Caco-2 (cell line): ENCODE measurements around the gene CECR2. TPM values are rescaled to one million over a fixed set of nuclear protein-coding genes. Genes with fewer than 3 reads are reported as not detected.

Source experiments
- BruUV-seq: library from RNA; stranded (reverse); fragments of 400-500 nt; replicated peaks from 2 replicates; lab custom pipeline; 2021; lab: Mats Ljungman, UMichigan
- CTCF ChIA-PET: fragments of 300-600 bp; sonication (Branson Sonifier 250); formaldehyde crosslinking; loops from one replicate; lab custom pipeline; 2022; ENCODE audit warnings: antibody characterized with exemption; lab: Charles Lee
- POLR2A ChIA-PET: fragments of 300-600 bp; sonication (Branson Sonifier 250); formaldehyde crosslinking; loops from one replicate; lab custom pipeline; 2022; ENCODE audit warnings: antibody characterized with exemption; lab: Charles Lee
- DNase-seq, 2 experiments: peaks; one replicate each; pipeline versions ENCODE4 v3.0.0 to v3.0.0-alpha.2; 2020 to 2022
- H3K27me3 ChIP-seq: replicated peaks from 2 replicates; pipeline ENCODE4 v1.6.0; 2011; ENCODE audit warnings: low read length; ENCODE audit not compliant: control insufficient read depth, insufficient read depth
- H3K36me3 ChIP-seq: 2 replicates; pipeline ENCODE4 v1.5.1; 2011; ENCODE audit warnings: low read length; ENCODE audit not compliant: control insufficient read depth, insufficient read depth
- H3K4me1 ChIP-seq: fragments of 250-450 bp; sonication (Bioruptor Pico); 2 replicates; pipeline ENCODE4 v1.5.1; 2020; ENCODE audit warnings: mild to moderate bottlenecking
- H3K4me3 ChIP-seq: 2 replicates; pipeline ENCODE4 v1.5.1; 2011; ENCODE audit warnings: low read depth, mild to moderate bottlenecking, control low read depth, low read length
- H3K9me3 ChIP-seq: fragments of 250-450 bp; sonication (Bioruptor Pico); 2 replicates; pipeline ENCODE4 v1.5.1; 2020; ENCODE audit warnings: mild to moderate bottlenecking, moderate library complexity
- H3K27ac Mint-ChIP-seq: one replicate; pipeline ENCODE4 v1.8.0; 2022; ENCODE audit warnings: mixed read lengths; ENCODE audit not compliant: unreplicated experiment
- H3K27me3 Mint-ChIP-seq: one replicate; pipeline ENCODE4 v1.8.0; 2022; ENCODE audit warnings: mixed read lengths; ENCODE audit not compliant: insufficient read depth, unreplicated experiment
- H3K36me3 Mint-ChIP-seq: one replicate; pipeline ENCODE4 v1.8.0; 2022; ENCODE audit warnings: mild to moderate bottlenecking, mixed read lengths; ENCODE audit not compliant: insufficient read depth, unreplicated experiment
- H3K4me1 Mint-ChIP-seq: one replicate; pipeline ENCODE4 v1.8.0; 2022; ENCODE audit warnings: low read depth, mixed read lengths; ENCODE audit not compliant: unreplicated experiment
- H3K4me3 Mint-ChIP-seq: one replicate; pipeline ENCODE4 v1.8.0; 2022; ENCODE audit warnings: mild to moderate bottlenecking, moderate library complexity, mixed read lengths; ENCODE audit not compliant: unreplicated experiment
- H3K9me3 Mint-ChIP-seq: one replicate; pipeline ENCODE4 v1.8.0; 2022; ENCODE audit warnings: mixed read lengths; ENCODE audit not compliant: unreplicated experiment
- CTCF ChIP-seq, 2 experiments: fragments of 200-600 bp in 1 of 2; IDR thresholded peaks; 1 replicate in 1 of 2; 2 replicates in 1 of 2; pipeline versions ENCODE4 v1.5.1 to v1.8.0; 2011 to 2022; ENCODE audit warnings: antibody characterized with exemption in 1 of 2, control low read depth in 1 of 2, inconsistent platforms in 1 of 2, low read depth in 1 of 2, low read length in 1 of 2, mild to moderate bottlenecking in 1 of 2, moderate library complexity in 1 of 2; ENCODE audit not compliant: insufficient read depth in 1 of 2, severe bottlenecking in 1 of 2, unreplicated experiment in 1 of 2
- intact Hi-C: fragments of 100-400 bp; cut with micrococcal nuclease; formaldehyde crosslinking; loops from one replicate; pipeline ENCODE4 v1.10.0; 2022; ENCODE audit not compliant: unreplicated experiment
- total RNA-seq: library from RNA; stranded (reverse); gene quantifications from 2 replicates; pipeline ENCODE4 v1.2.3, GENCODE V29; 2022

The CECR2 gene
- total RNA-seq, 1 experiment from 2014 or later = 1.1 TPM

GRCh38 chr22:17388235-17388634 is 19.0 kb downstream of the CECR2 start:
- Histone ChIP-seq H3K4me3 (no peak overlapping the region), H3K9me3 (peaks cover 5% of the 10 kb centered on the region; the same call in 1 of the 2 replicates), H3K4me1 (no peaks in the 10 kb centered on the region), H3K27me3 (no peaks in the 10 kb centered on the region), H3K36me3 (no peaks in the 10 kb centered on the region)
- intact Hi-C loops = no loop called here
- Mint-ChIP-seq H3K4me3 (no peak overlapping the region), H3K27me3 (no peaks in the 10 kb centered on the region), H3K9me3 (no peaks in the 10 kb centered on the region), H3K4me1 (no peaks in the 10 kb centered on the region), H3K36me3 (no peaks in the 10 kb centered on the region), H3K27ac (no peak overlapping the region)
- ChIA-PET CTCF (no interaction called here), POLR2A (no interaction called here)
- no TSS peak for BruUV-seq
- DNase-seq = no peak
- TF ChIP-seq CTCF (IDR thresholded peaks at IDR 0.05; ENCODE audit: insufficient read depth in 1 of 2, low read depth in 1 of 2, low read length in 1 of 2, severe bottlenecking in 1 of 2, unreplicated experiment in 1 of 2) = no peak

GRCh38 chr22:17390087-17390486 is 20.8 kb downstream of the CECR2 start:
- Mint-ChIP-seq H3K27me3 (no peaks in the 10 kb centered on the region), H3K9me3 (no peaks in the 10 kb centered on the region), H3K4me3 (no peak overlapping the region), H3K27ac (no peak overlapping the region), H3K4me1 (no peaks in the 10 kb centered on the region), H3K36me3 (no peaks in the 10 kb centered on the region)
- Histone ChIP-seq H3K4me3 (no peak overlapping the region), H3K4me1 (no peaks in the 10 kb centered on the region), H3K27me3 (no peaks in the 10 kb centered on the region), H3K9me3 (no peaks in the 10 kb centered on the region), H3K36me3 (no peaks in the 10 kb centered on the region)
- BruUV-seq = no TSS peak
- no peak for DNase-seq
- no peak for TF ChIP-seq CTCF (IDR thresholded peaks at IDR 0.05; ENCODE audit: insufficient read depth in 1 of 2, low read depth in 1 of 2, low read length in 1 of 2, severe bottlenecking in 1 of 2, unreplicated experiment in 1 of 2)
- intact Hi-C loops = no loop called here
- POLR2A ChIA-PET = no interaction called here
- CTCF ChIA-PET = interaction anchor here (0.6 to 0.7 kb wide), 2 partner anchors 94 to 111 kb away, joined by 4 read pairs; no protein-coding TSS in a partner anchor

- Histone ChIP-seq H3K36me3 (no peaks in the 10 kb centered on the region), H3K27me3 (no peaks in the 10 kb centered on the region), H3K4me1 (peaks cover 7% of the 10 kb centered on the region; the same call in 1 of the 2 replicates), H3K4me3 (no peak overlapping the region), H3K9me3 (no peaks in the 10 kb centered on the region)
- intact Hi-C loops = no loop called here
- H3K4me1 Mint-ChIP-seq = peaks cover 7% of the 10 kb centered on the region
- no peaks in the 10 kb centered on the region for H3K27me3 Mint-ChIP-seq
- no TSS peak for BruUV-seq
- TF ChIP-seq CTCF (IDR thresholded peaks at IDR 0.05; ENCODE audit: insufficient read depth in 1 of 2, low read depth in 1 of 2, low read length in 1 of 2, severe bottlenecking in 1 of 2, unreplicated experiment in 1 of 2) = no peak
- H3K4me3 Mint-ChIP-seq = peak overlapping the region; percentile 11
- H3K9me3 Mint-ChIP-seq = no peaks in the 10 kb centered on the region
- H3K36me3 Mint-ChIP-seq = no peaks in the 10 kb centered on the region
- POLR2A ChIA-PET = no interaction called here
- CTCF ChIA-PET = no interaction called here
- peak in 1 of 2 experiments; percentile 43 for DNase-seq
- peak overlapping the region; percentile 5 for H3K27ac Mint-ChIP-seq
Observed at GRCh38 chr22:17396516-17396915, 27.3 kb downstream of the CECR2 start.
